NB4 (cell line): Measurements from ENCODE around the gene FMNL2.

ENCODE experiments used
- DNase-seq: peaks from one replicate; pipeline ENCODE4 v3.0.0; 2010; ENCODE audit warnings: low read depth
- H3K4me3 ChIP-seq: one replicate; pipeline ENCODE4 v1.5.1; 2011; ENCODE audit warnings: mild to moderate bottlenecking, low read depth, low read length, moderate library complexity
- CTCF ChIP-seq: IDR thresholded peaks from one replicate; pipeline ENCODE4 v1.5.1; 2012; ENCODE audit warnings: low read depth, low read length
- MAX ChIP-seq: IDR thresholded peaks from 2 replicates; pipeline ENCODE4 v1.6.1; 2011; ENCODE audit warnings: low read depth, low read length
- MYC ChIP-seq: IDR thresholded peaks from 2 replicates; pipeline ENCODE4 v1.6.1; 2011; ENCODE audit warnings: low read depth, low read length
- POLR2A ChIP-seq: IDR thresholded peaks from 2 replicates; pipeline ENCODE4 v1.6.1; 2011; ENCODE audit warnings: mild to moderate bottlenecking; ENCODE audit not compliant: insufficient read length; ENCODE audit errors: extremely low read depth

The FMNL2 gene

GRCh38 chr2:152465541-152465940 is 130.6 kb downstream of the FMNL2 start:
- DNase-seq = no peak

GRCh38 chr2:152466041-152466440 is 131.1 kb downstream of the FMNL2 start:
- H3K4me3 ChIP-seq = no peak overlapping the region
- no peak for TF ChIP-seq POLR2A
- TF ChIP-seq CTCF = peak; percentile 35
- peak; percentile 93 for TF ChIP-seq MYC
- peak; percentile 99 for TF ChIP-seq MAX
- DNase-seq = peak; percentile 93

More at GRCh38 chr2:152465541-152465940, 130.6 kb downstream of the FMNL2 start:
- no peak for TF ChIP-seq MYC
- no peak for TF ChIP-seq POLR2A
- no peak for TF ChIP-seq CTCF
- TF ChIP-seq MAX = no peak
- H3K4me3 ChIP-seq = no peak overlapping the region

GRCh38 chr2:152466980-152467676 is 132.2 kb downstream of the FMNL2 start:
- DNase-seq = peak; percentile 86
- H3K4me3 ChIP-seq = no peak overlapping the region
- TF ChIP-seq POLR2A = no peak

- no peak for TF ChIP-seq POLR2A
- no peak for TF ChIP-seq CTCF
- no peak for TF ChIP-seq MYC
- TF ChIP-seq MAX = no peak
- DNase-seq = peak; percentile 34
- no peak overlapping the region for H3K4me3 ChIP-seq
These were observed 132.9 kb downstream of the FMNL2 start for GRCh38 chr2:152467677-152468410.

GRCh38 chr2:152468899-152469692 is 134.1 kb downstream of the FMNL2 start:
- TF ChIP-seq MAX (peak; percentile 21; the same call in 1 of the 2 replicates), MYC (0 out of 2 replicates have a peak, but pooled peaks have one; percentile 8), POLR2A (no peak), CTCF (no peak)
- DNase-seq = peak; percentile 85
- H3K4me3 ChIP-seq = peak overlapping the region; percentile 7
